RWPE2 (cell line): ENCODE results near the gene HOXA7.

Experiments used
- ATAC-seq: fragments of 200-7000 bp; cut with Tn5 transposase; 3 replicates; pipeline ENCODE4 v1.9.1; 2021; ENCODE audit warnings: low read depth
- DNase-seq: peaks from one replicate; pipeline ENCODE4 v3.0.0-alpha.2; 2020; ENCODE audit warnings: low spot score
- H3K27ac ChIP-seq: fragments of 450-650 bp; 2 replicates; pipeline ENCODE4 v1.5.1; 2017; ENCODE audit warnings: mild to moderate bottlenecking; ENCODE audit not compliant: poor library complexity, severe bottlenecking
- H3K27me3 ChIP-seq: fragments of 250-450 bp; sonication (Bioruptor Pico); 2 replicates; pipeline ENCODE4 v1.5.1; 2021; ENCODE audit warnings: mild to moderate bottlenecking, moderate library complexity; ENCODE audit not compliant: insufficient read depth, poor library complexity, severe bottlenecking
- H3K36me3 ChIP-seq: fragments of 250-450 bp; sonication (Bioruptor Pico); 2 replicates; pipeline ENCODE4 v1.5.1; 2020; ENCODE audit warnings: low read depth, mild to moderate bottlenecking, moderate library complexity
- H3K4me1 ChIP-seq: fragments of 250-450 bp; sonication (Bioruptor Pico); 2 replicates; pipeline ENCODE4 v1.5.1; 2021; ENCODE audit warnings: mild to moderate bottlenecking, moderate library complexity; ENCODE audit not compliant: insufficient read depth, poor library complexity, severe bottlenecking
- H3K4me3 ChIP-seq: fragments of 250-450 bp; sonication (Bioruptor Pico); 2 replicates; pipeline ENCODE4 v1.5.1; 2021; ENCODE audit warnings: mild to moderate bottlenecking, moderate library complexity; ENCODE audit not compliant: severe bottlenecking
- H3K9me3 ChIP-seq: fragments of 250-450 bp; sonication (Bioruptor Pico); 2 replicates; pipeline ENCODE4 v1.5.1; 2021; ENCODE audit warnings: mild to moderate bottlenecking, moderate library complexity; ENCODE audit not compliant: severe bottlenecking
- TF ChIP-seq, protein P1 (sequence below): fragments of 450-650 bp; IDR thresholded peaks from one replicate; pipeline ENCODE4 v1.5.1; 2017; ENCODE audit warnings: mild to moderate bottlenecking, moderate library complexity; ENCODE audit not compliant: poor library complexity, severe bottlenecking

Gene HOXA7

DNA sequence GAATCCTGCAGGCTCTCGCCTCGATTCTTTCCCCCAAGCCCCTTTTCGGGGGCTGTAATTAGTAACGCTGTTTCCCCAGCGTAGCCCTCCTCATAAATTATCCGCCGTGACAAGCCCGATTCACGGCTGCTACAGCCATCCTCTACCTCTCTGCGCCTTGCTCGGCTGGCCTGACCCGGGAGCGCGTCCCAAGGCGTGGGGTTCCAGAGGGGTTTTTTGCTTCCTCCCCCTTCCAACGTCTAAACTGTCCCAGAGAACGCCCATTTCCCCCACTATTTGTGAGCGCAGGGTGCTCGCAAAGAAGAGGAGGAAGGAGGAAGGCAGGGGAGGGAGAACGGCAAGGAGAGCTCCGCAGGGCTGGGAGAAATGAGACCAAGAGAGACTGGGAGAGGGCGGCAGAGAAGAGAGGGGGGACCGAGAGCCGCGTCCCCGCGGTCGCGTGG lies 13.9 kb downstream of the HOXA7 start:
- TF ChIP-seq, protein P1, sequence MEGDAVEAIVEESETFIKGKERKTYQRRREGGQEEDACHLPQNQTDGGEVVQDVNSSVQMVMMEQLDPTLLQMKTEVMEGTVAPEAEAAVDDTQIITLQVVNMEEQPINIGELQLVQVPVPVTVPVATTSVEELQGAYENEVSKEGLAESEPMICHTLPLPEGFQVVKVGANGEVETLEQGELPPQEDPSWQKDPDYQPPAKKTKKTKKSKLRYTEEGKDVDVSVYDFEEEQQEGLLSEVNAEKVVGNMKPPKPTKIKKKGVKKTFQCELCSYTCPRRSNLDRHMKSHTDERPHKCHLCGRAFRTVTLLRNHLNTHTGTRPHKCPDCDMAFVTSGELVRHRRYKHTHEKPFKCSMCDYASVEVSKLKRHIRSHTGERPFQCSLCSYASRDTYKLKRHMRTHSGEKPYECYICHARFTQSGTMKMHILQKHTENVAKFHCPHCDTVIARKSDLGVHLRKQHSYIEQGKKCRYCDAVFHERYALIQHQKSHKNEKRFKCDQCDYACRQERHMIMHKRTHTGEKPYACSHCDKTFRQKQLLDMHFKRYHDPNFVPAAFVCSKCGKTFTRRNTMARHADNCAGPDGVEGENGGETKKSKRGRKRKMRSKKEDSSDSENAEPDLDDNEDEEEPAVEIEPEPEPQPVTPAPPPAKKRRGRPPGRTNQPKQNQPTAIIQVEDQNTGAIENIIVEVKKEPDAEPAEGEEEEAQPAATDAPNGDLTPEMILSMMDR, result no peak
- no peaks in the 10 kb centered on the region for H3K27me3 ChIP-seq
- H3K9me3 ChIP-seq, result no peaks in the 10 kb centered on the region
- ATAC-seq (peak; percentile 6), DNase-seq (no peak)
- H3K4me3 ChIP-seq, result peak overlapping the region; percentile 64
- peaks cover 9% of the 10 kb centered on the region for H3K4me1 ChIP-seq
- peak overlapping the region; percentile 85 for H3K27ac ChIP-seq
- H3K36me3 ChIP-seq, result peaks cover 3% of the 10 kb centered on the region; the same call in 1 of the 2 replicates

DNA sequence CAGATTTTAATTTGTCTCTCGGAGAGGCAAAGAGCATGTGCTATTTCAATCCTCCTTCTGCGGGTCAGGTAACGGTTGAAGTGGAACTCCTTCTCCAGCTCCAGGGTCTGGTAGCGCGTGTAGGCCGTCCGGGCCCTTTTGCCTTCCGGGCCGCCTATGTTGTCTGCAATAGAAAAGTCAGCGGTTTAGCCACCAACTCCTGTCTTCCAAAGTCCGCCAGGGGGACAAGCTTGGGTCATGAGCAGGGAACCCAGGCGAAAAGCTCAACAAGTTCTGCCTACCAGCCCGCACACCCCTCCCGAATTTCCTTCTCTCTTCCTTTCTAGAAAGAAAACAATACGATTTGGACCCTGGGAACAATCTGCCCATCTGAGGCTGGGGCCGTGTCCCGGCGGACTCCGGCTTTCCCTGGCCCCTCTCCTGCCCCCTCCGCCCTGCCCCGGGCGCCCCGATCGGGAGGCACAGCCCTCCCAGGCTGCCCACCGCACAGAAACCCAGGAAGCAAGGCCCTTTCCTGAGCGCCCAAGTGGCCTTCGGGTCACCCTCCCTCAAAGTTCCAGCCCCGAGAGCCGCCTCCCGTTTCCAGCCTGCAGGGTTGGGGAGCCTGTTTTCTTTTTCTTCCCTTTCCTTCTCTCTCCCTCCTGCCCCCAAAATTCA lies 14.4 kb downstream of the HOXA7 start:
- Histone ChIP-seq H3K27me3 (no peaks in the 10 kb centered on the region), H3K27ac (peak overlapping the region; percentile 85), H3K4me3 (peak overlapping the region; percentile 64), H3K9me3 (no peaks in the 10 kb centered on the region), H3K4me1 (peaks cover 5% of the 10 kb centered on the region), H3K36me3 (peaks cover 3% of the 10 kb centered on the region; the same call in 1 of the 2 replicates)
- TF ChIP-seq, protein P1, result peak; percentile 12
- no peak for DNase-seq
- ATAC-seq, result no peak

DNA sequence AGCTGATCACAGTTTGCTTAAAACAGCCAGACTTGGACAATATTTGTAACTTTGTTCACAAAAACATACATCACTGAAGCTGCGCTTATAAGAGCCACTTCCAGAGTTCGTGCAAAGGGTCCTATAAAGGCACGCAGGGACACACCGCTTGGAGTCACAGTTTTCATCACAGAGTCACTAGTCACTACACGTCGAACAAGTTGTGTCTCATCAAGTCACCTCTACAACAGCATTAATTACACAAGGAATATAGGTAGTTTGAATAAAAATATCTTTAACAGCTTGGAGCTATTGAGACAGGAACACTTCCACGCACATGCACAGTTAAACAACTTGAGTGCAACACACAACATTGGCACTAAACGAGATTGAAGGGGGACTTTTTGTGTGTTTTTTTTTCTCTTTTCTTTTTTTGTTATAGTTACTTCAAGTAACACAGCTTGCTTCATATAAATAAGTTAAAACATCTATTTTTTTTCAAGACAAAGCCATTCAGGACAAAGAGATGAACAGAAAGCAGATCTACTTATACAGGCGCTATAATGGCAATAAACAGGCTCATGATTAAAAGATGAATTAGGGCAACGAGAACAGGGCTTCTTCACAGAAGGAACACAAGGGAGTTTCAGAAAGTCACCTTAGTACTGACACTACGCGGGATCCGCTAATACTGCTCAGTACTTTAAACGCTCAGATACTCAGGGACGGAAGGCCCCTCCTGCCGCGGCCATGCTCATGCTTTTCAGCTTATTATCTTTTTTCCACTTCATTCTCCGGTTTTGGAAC lies 15.1 kb downstream of the HOXA7 start:
- TF ChIP-seq, protein P1, result no peak
- Histone ChIP-seq H3K36me3 (peaks cover 3% of the 10 kb centered on the region; the same call in 1 of the 2 replicates), H3K9me3 (no peaks in the 10 kb centered on the region), H3K27ac (peak overlapping the region; percentile 85), H3K27me3 (no peaks in the 10 kb centered on the region), H3K4me1 (peaks cover under 1% of the 10 kb centered on the region), H3K4me3 (peak overlapping the region; percentile 64)
- no peak for DNase-seq
- ATAC-seq, result no peak

DNA sequence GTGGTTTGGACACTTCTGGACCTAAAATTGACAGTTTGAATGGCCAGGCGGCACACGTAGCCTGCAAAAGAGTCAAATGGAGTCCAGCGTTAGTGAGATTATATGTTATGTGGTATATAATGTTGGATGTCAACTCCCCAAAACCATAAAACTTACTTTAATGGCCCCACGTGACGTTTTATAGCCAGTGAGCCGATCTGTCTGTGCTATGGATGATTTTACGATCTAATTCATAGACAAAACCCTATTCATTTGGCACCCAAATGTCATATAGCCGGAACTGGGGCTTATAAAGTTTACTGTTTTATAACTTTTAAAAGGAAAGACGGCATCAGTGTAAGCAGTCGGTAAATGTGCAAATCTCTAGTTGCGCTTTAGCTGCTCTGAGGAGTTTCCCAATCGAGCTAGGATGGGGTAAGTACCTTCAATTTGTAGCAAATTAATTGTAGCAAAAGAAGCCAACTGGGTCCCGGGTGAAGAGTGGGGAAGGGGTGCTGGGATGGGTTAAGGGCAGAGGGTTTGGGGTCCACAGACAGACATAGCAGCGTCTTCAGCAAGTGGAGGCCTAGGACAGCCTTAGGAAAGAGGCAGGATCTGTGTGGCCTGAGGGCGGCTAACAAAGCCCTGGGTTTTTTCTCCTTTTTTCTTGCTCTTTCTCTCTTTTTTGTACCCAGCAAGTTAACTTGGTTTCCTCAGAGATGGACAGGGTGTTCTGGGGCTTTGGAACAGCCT lies 16.2 kb downstream of the HOXA7 start:
- DNase-seq, result no peak
- H3K27ac ChIP-seq, result peak overlapping the region; percentile 85
- H3K36me3 ChIP-seq, result peaks cover 3% of the 10 kb centered on the region; the same call in 1 of the 2 replicates
- TF ChIP-seq, protein P1, result no peak
- H3K4me3 ChIP-seq, result peak overlapping the region; percentile 23
- no peak for ATAC-seq
- H3K4me1 ChIP-seq, result peaks cover 10% of the 10 kb centered on the region
- no peaks in the 10 kb centered on the region for H3K9me3 ChIP-seq
- H3K27me3 ChIP-seq, result no peaks in the 10 kb centered on the region
